Measurements from ENCODE around the gene BEAN1.

DNA sequence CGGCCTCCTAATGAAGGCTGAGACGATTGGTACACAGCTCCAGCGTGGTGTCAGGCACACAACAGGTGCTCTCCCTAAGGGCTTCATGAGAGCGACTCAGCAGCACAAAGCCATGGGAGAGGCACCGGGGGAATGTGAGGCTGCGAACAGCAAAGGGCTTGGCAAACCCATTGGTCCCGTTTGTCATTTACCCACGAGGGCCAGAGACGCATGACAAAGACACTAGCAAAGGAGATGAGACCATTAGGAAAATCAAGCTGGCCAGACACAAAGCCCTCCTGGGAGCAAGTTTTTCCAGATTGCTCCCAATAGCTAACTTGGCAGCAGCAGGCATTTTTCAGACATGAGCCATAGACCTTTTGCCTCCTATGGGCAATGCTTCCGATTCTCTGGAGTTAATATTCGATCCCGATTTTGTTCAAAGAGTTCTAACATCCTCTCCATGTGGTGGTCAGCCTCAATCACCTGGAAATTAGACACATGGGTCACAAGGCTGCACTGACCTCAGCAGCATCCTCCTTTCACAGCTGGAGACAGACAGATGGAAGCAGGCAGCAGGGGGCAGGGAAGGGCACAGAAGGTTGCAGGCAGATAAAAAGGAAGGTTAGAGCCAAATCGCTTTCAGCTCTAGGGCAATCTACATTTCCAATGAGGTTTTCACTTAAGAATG lies 84.6 kb downstream of the BEAN1 start:
- TF ChIP-seq POLR2A (IDR thresholded peaks at IDR 0.05; ENCODE audit: extremely low read depth, insufficient read length) (no peak), MYC (IDR thresholded peaks at IDR 0.05; ENCODE audit: low read depth, low read length) (no peak)
- TF ChIP-seq, protein P1, sequence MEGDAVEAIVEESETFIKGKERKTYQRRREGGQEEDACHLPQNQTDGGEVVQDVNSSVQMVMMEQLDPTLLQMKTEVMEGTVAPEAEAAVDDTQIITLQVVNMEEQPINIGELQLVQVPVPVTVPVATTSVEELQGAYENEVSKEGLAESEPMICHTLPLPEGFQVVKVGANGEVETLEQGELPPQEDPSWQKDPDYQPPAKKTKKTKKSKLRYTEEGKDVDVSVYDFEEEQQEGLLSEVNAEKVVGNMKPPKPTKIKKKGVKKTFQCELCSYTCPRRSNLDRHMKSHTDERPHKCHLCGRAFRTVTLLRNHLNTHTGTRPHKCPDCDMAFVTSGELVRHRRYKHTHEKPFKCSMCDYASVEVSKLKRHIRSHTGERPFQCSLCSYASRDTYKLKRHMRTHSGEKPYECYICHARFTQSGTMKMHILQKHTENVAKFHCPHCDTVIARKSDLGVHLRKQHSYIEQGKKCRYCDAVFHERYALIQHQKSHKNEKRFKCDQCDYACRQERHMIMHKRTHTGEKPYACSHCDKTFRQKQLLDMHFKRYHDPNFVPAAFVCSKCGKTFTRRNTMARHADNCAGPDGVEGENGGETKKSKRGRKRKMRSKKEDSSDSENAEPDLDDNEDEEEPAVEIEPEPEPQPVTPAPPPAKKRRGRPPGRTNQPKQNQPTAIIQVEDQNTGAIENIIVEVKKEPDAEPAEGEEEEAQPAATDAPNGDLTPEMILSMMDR (IDR thresholded peaks at IDR 0.05; ENCODE audit: low read depth, low read length), result no peak

Data from NB4 (cell line).